Panc1 (cell line): Measurements from ENCODE around the gene NOTCH1.

Experiments
- CTCF ChIP-seq: fragments of 450-650 bp; IDR thresholded peaks from 2 replicates; pipeline ENCODE4 v1.5.1; 2017; ENCODE audit warnings: mild to moderate bottlenecking
- REST ChIP-seq, 2 experiments: IDR thresholded peaks; 2 replicates each; pipeline ENCODE4 v1.6.1; 2011 to 2012; ENCODE audit warnings: low read depth in 2 of 2, control low read depth in 1 of 2, low read length in 1 of 2, mild to moderate bottlenecking in 1 of 2, moderate library complexity in 1 of 2; ENCODE audit not compliant: insufficient read depth in 1 of 2
- SIN3A ChIP-seq: IDR thresholded peaks from 2 replicates; pipeline ENCODE4 v1.6.1; 2012; ENCODE audit warnings: low read depth, mild to moderate bottlenecking, low read length, moderate library complexity, borderline replicate concordance; ENCODE audit not compliant: insufficient read depth
- TCF7L2 ChIP-seq: IDR thresholded peaks from 2 replicates; pipeline ENCODE4 v1.6.1; 2011; ENCODE audit warnings: mild to moderate bottlenecking, low read depth, low read length, inconsistent platforms

GRCh38 chr9:136533775-136534157 lies 12.1 kb downstream of the NOTCH1 start:
- no peak for TF ChIP-seq CTCF
- TF ChIP-seq TCF7L2, result no peak
- no peak for TF ChIP-seq REST (IDR thresholded peaks at IDR 0.05; ENCODE audit: insufficient read depth in 1 of 2, low read depth in 2 of 2, low read length in 1 of 2)
- TF ChIP-seq SIN3A, result no peak
